Hepatocyte (in vitro differentiated cells): ENCODE measurements around the gene HRH2.

Experiments used
- CTCF ChIP-seq: fragments of 200-600 bp; sonication (generic); IDR thresholded peaks from 2 replicates; pipeline ENCODE4 v1.5.1; 2016; ENCODE audit warnings: antibody characterized with exemption, mild to moderate bottlenecking; ENCODE audit not compliant: poor library complexity
- EZH2phosphoT487 ChIP-seq: fragments of 200-600 bp; sonication (generic); IDR thresholded peaks from one replicate; pipeline ENCODE4 v1.6.1; 2018; ENCODE audit warnings: antibody characterized with exemption, mild to moderate bottlenecking, low read depth, moderate library complexity; ENCODE audit not compliant: unreplicated experiment, severe bottlenecking

GRCh38 chr5:175711031-175711430 lies 53.2 kb downstream of the HRH2 start:
- TF ChIP-seq CTCF: no peak
- no peak for TF ChIP-seq EZH2phosphoT487
